Measurements from ENCODE around the gene MACROD1. TPM values are rescaled to one million over a fixed set of nuclear protein-coding genes. Genes with fewer than 3 reads are reported as not detected.

MACROD1 gene
- total and polyA plus RNA-seq, 2 donors (not counting 3 experiments of a cell fraction or from before 2014, with no cell fraction given): 11.0 to 16.2 TPM

DNA sequence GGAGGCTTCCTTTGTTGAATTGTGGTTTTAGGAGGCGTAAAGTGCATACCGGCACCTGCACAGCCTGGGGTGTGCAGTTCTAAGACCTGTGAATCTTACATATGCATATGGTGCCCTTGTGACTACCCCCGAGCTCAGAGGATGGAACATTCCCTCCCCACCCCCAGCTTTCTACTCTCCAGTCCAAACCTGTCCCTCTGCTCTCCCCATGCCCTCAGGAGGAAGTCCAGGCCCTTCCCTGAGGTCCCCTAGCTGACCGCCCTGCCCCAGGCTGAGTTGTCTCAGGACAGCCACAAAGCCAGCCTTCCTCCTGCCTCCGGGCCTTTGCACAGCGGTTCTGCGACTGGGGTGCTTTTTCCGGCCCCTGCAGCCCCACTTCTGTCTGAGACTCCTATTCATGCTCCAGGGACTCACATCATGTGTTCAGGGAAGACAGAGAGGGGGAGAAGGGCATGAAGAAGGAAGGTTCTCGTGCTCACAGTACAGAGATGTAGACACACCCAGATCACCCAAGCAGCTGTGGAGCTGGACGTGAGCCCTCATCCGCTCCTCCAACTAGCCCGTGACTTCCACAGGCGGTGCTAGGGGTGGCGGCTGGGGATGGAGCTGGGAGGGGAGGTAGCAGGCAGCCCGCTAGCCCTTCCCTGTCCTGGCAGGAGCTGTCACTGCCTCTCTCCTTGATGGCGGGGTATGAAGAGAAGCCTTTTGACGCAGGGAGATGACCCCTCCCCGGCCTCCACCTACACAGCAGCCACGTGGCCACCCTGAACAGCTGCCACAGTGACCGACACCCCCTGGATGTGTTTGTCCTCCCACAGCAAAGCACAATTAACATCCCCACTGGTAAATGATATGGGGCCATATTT is 79.4 kb downstream of the MACROD1 start:
- Histone ChIP-seq H4K20me1 (replicated peaks; ENCODE audit: control insufficient read depth, extremely low read depth, insufficient read depth, low read length) (no peaks in the 10 kb centered on the region), H3K4me3 (replicated peaks in 1 of 3; ENCODE audit: insufficient read depth in 1 of 3, low read depth in 1 of 3, low read length in 3 of 3) (no peak overlapping the region), H3K36me3 (ENCODE audit: control insufficient read depth in 2 of 2, extremely low read depth in 1 of 2, insufficient read depth in 2 of 2, low read length in 2 of 2) (no peaks in the 10 kb centered on the region), H3K9me3 (replicated peaks; ENCODE audit: control insufficient read depth, insufficient read depth, low read length) (no peaks in the 10 kb centered on the region), H3K4me2 (ENCODE audit: insufficient read depth, low read length) (no peak overlapping the region), H3K9ac (replicated peaks; ENCODE audit: extremely low read depth, insufficient read depth, low read length) (no peak overlapping the region), H3K27me3 (ENCODE audit: control insufficient read depth in 2 of 2, insufficient read depth in 2 of 2, low read length in 2 of 2) (no peaks in the 10 kb centered on the region), H3K4me1 (ENCODE audit: control insufficient read depth, extremely low read depth, insufficient read depth, low read length) (no peaks in the 10 kb centered on the region), H2AFZ (ENCODE audit: low read depth, low read length) (no peak overlapping the region), H3K27ac (ENCODE audit: insufficient read depth, low read depth, low read length) (no peak overlapping the region), H3K9me1 (replicated peaks; ENCODE audit: control insufficient read depth, extremely low read depth, insufficient read depth, low read length) (no peaks in the 10 kb centered on the region), H3K79me2 (ENCODE audit: control insufficient read depth, insufficient read depth, low read length) (no peaks in the 10 kb centered on the region)
- ChIA-PET POLR2A (no interaction called here), CTCF (interaction anchor here (1.5 to 2.0 kb wide), 2 partner anchors 10 to 62 kb away, joined by 3 to 6 read pairs; no protein-coding TSS in a partner anchor)
- DNase-seq (ENCODE audit: low read depth, low spot score) (no peak), FAIRE-seq (no peak)
- no TSS peak for BruUV-seq (replicated peaks)
- TF ChIP-seq FOS (IDR thresholded peaks at IDR 0.05; ENCODE audit: borderline replicate concordance, insufficient read depth, low read length) (no peak), EZH2 (IDR thresholded peaks at IDR 0.05; ENCODE audit: borderline replicate concordance, low read depth, low read length, severe bottlenecking) (no peak), MYC (IDR thresholded peaks at IDR 0.05; ENCODE audit: low read depth, low read length) (no peak)
- TF ChIP-seq, protein P1, sequence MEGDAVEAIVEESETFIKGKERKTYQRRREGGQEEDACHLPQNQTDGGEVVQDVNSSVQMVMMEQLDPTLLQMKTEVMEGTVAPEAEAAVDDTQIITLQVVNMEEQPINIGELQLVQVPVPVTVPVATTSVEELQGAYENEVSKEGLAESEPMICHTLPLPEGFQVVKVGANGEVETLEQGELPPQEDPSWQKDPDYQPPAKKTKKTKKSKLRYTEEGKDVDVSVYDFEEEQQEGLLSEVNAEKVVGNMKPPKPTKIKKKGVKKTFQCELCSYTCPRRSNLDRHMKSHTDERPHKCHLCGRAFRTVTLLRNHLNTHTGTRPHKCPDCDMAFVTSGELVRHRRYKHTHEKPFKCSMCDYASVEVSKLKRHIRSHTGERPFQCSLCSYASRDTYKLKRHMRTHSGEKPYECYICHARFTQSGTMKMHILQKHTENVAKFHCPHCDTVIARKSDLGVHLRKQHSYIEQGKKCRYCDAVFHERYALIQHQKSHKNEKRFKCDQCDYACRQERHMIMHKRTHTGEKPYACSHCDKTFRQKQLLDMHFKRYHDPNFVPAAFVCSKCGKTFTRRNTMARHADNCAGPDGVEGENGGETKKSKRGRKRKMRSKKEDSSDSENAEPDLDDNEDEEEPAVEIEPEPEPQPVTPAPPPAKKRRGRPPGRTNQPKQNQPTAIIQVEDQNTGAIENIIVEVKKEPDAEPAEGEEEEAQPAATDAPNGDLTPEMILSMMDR (IDR thresholded peaks at IDR 0.05; ENCODE audit: extremely low read depth in 1 of 2, insufficient read depth in 1 of 2, low read depth in 1 of 2, low read length in 2 of 2): no peak
- intact Hi-C loops (cut with micrococcal nuclease) (no loop called here), dilution Hi-C loops (cut with MboI; ENCODE audit: extremely low pct_ligation_motif_present, low sequenced_read_pairs) (no loop called here)

DNA sequence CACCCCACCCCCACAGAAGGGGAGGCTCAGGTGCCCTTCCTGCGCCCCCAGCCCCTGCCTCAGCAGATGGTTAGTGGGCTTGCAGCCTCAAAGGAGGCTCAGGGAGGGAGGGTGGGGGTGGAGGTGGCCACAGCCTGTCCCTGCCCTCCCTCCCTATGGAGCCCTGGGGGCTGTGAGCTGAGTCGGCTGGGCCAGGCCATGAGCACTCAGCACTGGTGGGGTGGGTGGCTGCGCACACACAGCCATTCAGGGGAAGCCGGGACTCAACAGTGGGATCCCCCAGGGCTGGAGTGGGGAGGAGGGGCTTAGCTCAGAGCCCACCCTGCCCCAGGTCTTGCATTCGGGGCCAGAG is 80.0 kb downstream of the MACROD1 start:
- H3K27ac ChIP-seq (ENCODE audit: insufficient read depth, low read depth, low read length): no peak overlapping the region
- BruUV-seq (replicated peaks): no TSS peak
- intact Hi-C loops (cut with micrococcal nuclease): no loop called here
- DNase-seq (ENCODE audit: low read depth, low spot score): no peak
- H2AFZ ChIP-seq (ENCODE audit: low read depth, low read length): no peak overlapping the region
- POLR2A ChIA-PET: no interaction called here
- no peaks in the 10 kb centered on the region for H3K27me3 ChIP-seq (ENCODE audit: control insufficient read depth in 2 of 2, insufficient read depth in 2 of 2, low read length in 2 of 2)
- no peak overlapping the region for H3K9ac ChIP-seq (replicated peaks; ENCODE audit: extremely low read depth, insufficient read depth, low read length)
- no peak overlapping the region for H3K4me2 ChIP-seq (ENCODE audit: insufficient read depth, low read length)
- H3K36me3 ChIP-seq (ENCODE audit: control insufficient read depth in 2 of 2, extremely low read depth in 1 of 2, insufficient read depth in 2 of 2, low read length in 2 of 2): no peaks in the 10 kb centered on the region
- no peak for FAIRE-seq
- H3K4me3 ChIP-seq (replicated peaks in 1 of 3; ENCODE audit: insufficient read depth in 1 of 3, low read depth in 1 of 3, low read length in 3 of 3): no peak overlapping the region
- H3K9me1 ChIP-seq (replicated peaks; ENCODE audit: control insufficient read depth, extremely low read depth, insufficient read depth, low read length): no peaks in the 10 kb centered on the region
- dilution Hi-C loops (cut with MboI; ENCODE audit: extremely low pct_ligation_motif_present, low sequenced_read_pairs): no loop called here
- CTCF ChIA-PET: interaction anchor here (1.5 to 2.0 kb wide), 2 partner anchors 10 to 62 kb away, joined by 3 to 6 read pairs; no protein-coding TSS in a partner anchor
- no peaks in the 10 kb centered on the region for H3K79me2 ChIP-seq (ENCODE audit: control insufficient read depth, insufficient read depth, low read length)
- no peaks in the 10 kb centered on the region for H3K4me1 ChIP-seq (ENCODE audit: control insufficient read depth, extremely low read depth, insufficient read depth, low read length)
- no peaks in the 10 kb centered on the region for H4K20me1 ChIP-seq (replicated peaks; ENCODE audit: control insufficient read depth, extremely low read depth, insufficient read depth, low read length)
- TF ChIP-seq JUN (IDR thresholded peaks at IDR 0.05; ENCODE audit: borderline replicate concordance, insufficient read depth, insufficient read length, low read depth): no peak
- no peak for TF ChIP-seq POLR2AphosphoS5 (IDR thresholded peaks at IDR 0.05; ENCODE audit: insufficient read depth, low read depth, low read length)
- no peak for TF ChIP-seq MYC (IDR thresholded peaks at IDR 0.05; ENCODE audit: low read depth, low read length)
- no peak for TF ChIP-seq POLR2A (IDR thresholded peaks at IDR 0.05; ENCODE audit: low read depth, low read length)
- no peak for TF ChIP-seq GATA2 (IDR thresholded peaks at IDR 0.05; ENCODE audit: insufficient read depth, insufficient read length, low read depth, low read length)
- no peak for TF ChIP-seq EZH2 (IDR thresholded peaks at IDR 0.05; ENCODE audit: borderline replicate concordance, low read depth, low read length, severe bottlenecking)
- TF ChIP-seq, protein P2, sequence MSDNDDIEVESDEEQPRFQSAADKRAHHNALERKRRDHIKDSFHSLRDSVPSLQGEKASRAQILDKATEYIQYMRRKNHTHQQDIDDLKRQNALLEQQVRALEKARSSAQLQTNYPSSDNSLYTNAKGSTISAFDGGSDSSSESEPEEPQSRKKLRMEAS (IDR thresholded peaks at IDR 0.05; ENCODE audit: insufficient read depth, insufficient read length): no peak
- TF ChIP-seq, protein P1 (IDR thresholded peaks at IDR 0.05; ENCODE audit: extremely low read depth in 1 of 2, insufficient read depth in 1 of 2, low read depth in 1 of 2, low read length in 2 of 2): no peak
- H3K9me3 ChIP-seq (replicated peaks; ENCODE audit: control insufficient read depth, insufficient read depth, low read length): no peaks in the 10 kb centered on the region

All from endothelial cell of umbilical vein (primary cell).